NCI-H2107 treated with DMSO at 0.1 percent for 48 hours (cell line): ENCODE measurements around the gene MAP3K7CL.
"Not testable (repeated sequence)": the region's sequence is repeated elsewhere in the genome, so short reads cannot be mapped to it uniquely, and the experiment has no call there.

ENCODE experiments used
- DNase-seq: peaks from one replicate; lab custom pipeline; 2025; ENCODE audit not compliant: unreplicated experiment; lab: John Stamatoyannopoulos, UW

Gene MAP3K7CL

DNA sequence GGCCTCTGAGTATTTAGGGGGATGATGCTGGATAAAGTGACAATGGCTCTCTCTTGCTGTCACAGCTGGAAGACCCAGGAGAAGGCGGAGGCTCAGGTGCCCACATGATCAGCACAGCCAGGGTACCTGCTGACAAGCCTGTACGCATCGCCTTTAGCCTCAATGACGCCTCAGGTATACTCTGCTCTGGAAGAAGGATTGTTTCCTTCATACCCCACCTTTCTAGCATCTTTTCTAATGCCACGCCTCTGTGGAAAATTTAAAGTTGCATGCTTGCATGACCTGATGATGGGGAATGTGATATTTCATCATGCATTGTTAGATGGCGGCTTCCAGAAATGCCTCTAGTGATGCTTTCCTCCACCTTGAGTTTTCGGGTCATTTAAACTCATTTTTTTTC lies 2.8 kb downstream of the MAP3K7CL start:
- DNase-seq, result no peak

DNA sequence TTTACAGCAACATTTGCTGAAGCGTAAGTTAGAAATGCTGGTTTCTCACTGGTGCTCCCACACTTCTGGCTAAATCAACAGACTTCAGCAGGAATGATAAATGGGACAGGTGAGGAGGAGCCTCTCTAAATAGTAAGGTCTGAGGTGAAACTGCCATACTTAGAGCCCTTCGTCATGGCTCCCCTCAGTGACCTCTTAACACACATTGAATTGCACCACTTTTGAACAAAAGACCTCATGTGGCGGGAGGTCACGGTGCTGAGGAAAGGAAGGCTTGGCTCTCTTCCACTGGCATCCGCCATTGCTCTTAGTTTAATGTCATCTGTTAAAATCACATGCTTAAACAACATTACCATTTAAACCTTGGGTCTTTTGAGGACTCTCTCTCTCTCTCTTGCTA lies 3.4 kb downstream of the MAP3K7CL start:
- peak; percentile 12 for DNase-seq

DNA sequence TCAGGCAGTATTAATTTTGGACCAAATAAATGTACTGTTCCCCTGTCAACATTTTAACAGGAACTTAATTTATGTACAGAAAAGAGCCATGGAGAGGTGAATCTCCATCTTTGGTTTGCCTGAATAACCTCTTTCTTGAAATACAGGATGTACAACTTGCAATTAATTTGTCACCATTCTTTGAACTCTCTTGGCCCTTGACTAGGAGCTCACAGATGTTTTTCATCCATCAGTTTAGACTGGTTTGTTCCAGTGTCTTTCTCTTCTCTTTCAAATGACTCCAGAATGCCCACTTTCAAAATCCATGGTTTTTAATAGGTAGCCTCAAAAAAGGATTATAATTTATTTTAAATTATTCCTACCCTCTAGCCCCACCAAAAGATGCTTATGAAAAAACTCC lies 5.0 kb downstream of the MAP3K7CL start:
- DNase-seq, result no peak

DNA sequence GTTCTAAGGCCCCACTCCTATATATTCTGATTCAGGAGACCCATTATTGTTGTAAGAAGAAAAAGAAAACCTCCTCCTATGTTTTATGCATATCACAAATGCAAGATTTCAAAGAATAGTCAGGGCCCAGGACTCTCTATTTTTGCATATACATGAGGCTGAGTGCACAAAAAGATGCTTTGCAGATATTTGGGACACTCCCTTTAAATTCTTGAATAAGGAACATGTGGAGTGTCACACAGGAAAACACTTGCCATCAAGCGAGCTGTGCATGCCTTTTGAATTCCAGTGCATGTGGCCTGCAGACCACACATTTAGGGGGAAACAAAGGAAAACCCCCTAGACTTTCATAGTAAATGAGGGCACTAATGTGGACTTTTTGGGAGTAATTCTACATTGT lies 5.6 kb downstream of the MAP3K7CL start:
- no peak for DNase-seq

DNA sequence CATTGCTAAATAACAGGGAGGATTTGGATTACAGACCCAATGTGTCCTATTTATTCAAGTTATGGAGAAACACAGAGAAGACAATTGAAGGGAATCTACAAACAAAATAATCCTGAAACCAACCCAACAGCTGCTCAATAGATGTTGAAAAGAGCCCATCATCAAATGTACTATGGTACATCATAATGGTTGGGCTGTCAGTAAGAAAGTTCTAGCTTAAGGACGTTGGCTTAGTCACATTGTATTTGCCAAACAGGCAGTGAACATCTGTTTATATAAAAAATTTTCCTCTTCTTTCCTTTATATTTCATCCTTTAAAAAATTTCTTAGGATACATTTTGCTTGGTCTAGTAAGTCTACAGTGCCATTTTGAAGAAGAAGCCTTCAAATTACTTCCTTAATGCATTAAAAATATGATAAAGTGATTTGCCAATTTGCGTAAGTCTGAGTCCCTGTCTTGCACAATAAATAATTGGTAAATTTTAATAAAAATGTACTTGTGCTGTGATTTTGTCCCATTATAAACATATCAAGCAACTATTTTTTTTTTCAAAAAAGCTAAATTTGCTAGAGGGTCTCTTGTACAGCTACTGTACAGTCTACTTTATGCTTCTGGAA lies 14.4 kb downstream of the MAP3K7CL start:
- DNase-seq, result no peak

DNA sequence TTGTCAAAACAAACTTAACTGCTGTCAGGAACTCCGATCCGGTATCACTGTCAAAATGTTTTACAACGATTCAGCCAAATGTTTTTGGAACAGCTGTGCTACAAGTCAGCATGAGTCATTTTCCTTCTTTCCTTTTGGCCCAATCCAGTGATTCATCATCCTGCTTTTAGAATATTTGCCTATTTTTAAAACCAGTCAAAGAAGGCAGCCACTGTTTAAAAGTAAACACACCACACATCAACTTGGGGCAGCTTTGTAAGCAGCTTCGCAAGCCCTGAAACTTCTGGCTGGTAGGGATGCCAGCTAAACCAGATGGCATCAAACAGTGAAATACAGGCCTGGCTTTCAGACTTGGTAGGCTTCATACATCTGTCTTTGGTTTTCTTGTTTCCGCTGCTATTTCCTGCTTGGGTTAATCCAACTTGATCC lies 14.9 kb downstream of the MAP3K7CL start:
- no peak for DNase-seq

DNA sequence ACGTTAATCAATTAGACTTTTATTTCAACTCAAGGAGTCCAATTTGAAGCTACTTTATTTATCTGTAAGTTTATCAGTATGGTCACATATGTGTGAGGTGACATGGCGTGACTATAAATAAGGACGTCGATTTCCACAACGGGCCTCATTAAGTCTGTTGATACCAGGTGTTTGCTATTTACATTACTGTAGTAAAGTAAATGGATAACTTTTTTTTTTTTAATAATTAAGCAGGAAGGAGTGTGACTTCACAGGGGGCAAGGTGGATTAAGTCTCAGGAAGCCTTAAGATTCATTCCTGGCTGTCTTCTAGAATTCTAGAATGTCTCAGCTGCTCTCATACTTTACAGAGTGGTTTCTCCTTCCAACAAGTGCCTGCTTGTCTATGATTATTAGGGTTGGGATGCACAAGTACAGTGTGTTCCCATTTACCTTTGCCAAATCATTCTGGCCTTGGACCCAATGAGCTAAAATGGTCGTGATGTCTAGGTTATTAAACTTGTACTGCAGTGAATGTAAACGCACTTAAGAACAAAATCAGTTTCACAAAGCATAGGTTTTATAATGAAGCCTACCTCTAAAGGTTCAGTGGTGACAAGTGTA lies 15.5 kb downstream of the MAP3K7CL start:
- DNase-seq, result no peak

DNA sequence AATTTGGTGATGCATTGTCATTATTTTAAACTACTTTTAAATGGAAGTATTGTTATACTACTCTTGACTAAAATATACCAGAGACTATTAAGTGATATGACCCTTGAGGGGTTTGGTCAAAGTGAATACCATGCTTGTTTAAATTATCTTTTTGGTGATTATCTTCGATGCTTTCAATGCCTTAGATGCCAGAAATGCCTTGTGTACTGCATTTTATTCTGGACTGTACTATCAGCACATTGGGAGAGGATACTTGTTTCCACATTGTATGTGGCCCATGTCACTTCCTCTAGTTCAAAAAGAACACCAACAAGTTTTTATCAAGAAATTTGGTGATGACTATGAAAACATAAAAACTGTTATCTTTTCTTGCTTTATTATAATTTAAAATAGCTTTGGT lies 16.3 kb downstream of the MAP3K7CL start:
- no peak for DNase-seq

DNA sequence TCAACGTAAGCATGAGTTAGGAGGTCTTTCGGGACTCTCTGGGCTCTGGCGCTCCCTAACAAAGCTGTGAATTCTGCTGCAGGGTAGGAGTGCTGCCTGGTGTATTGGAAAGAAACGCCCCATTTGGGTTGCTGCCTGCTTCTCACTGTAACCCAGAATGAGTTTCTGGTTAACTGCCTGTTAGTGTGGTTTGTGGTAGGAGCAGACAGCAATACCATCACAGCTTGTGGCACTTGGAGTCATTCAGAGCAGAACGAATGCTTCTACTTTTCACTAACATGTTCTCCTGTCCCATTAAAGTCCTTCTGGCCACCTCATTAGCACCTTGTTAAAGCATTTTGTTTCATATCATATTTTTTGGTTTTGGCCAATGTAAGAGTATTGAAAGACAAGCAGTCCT lies 18.1 kb downstream of the MAP3K7CL start:
- DNase-seq, result peak; percentile 20

DNA sequence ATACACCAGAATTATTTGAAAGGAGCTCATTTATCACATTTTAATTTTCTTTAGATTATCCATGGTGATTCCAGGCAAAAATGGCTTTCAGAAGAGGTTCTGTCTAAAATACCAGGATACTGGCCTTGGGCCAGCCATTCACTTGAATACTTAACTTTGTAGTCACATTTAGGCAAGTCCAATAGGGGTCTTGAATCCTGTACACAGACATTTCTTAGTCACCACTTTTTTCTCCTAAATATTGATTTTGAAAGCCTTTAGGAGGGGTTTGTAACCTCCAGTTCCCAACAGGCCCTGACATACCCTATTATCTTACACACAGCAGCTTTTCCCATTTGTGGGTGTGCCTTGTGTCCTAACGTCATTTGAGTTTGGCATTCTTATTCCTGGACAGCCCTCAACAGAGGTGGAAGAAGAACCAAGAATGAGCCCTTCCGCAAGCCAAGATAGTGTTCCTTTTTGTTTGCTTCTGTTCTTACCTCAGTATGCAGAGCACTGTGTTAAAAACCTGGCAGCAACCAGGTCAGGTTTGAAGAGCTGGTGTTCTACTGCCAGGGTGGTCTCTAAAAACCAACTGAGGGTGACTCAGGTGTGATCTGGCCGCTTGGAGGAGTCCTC lies 19.5 kb downstream of the MAP3K7CL start:
- DNase-seq, result no peak

DNA sequence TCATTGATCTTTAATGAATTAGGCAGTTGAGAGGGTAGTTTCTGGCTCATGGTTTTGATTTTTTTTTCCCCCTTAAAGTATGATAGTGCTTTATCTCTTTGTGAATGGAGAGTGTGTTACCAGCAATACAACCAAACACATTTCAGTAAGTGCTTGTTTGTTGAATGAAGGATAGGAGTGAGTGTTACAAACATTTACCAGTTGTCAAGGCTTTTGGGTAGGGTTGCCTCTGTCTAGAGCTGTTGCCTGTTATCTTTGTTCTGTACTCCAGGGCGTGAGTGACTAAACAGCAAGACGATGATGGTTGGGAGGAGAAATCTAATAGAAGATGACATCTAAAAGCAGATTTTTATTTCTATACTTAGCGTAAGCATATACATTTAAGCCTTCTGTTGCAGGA lies 21.5 kb downstream of the MAP3K7CL start:
- DNase-seq, result no peak

DNA sequence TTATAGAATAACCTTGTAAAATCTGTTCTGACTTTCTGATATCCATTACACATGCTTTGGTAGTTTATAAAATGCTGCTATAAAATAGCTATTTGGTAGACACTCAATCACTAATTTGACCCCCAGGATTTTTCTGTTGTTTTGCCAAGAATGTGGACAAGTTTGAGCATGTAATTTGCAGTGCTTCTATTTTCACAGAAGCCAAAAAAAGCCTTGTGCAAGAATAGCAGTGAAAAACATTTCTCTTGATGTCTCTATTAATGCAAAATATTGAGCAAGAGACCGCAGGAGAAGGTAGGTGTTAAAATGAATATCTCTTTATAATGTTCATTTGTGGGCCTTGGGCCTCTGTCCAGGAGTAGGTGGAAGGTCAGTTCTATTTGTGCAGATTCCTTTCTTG lies 22.5 kb downstream of the MAP3K7CL start:
- DNase-seq, result no peak

DNA sequence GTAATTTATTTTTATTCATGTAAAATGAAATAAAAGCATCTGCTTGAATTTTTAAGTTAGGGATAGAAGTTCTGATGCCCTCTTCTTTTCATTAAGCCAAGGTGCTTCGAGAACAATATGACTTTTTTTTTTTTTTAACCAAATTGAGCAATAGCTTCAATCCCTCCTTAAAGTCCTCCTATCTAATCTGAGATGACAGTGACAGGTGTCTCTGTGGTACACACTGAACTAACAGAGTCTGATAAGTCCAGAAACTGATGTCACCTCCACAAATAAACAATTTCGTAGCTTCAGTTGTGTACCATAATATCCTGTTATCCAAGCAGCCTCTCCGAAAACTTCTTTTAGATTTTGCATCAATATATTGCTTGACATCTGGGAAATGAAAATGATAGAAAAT lies 23.8 kb downstream of the MAP3K7CL start:
- DNase-seq, result no peak

DNA sequence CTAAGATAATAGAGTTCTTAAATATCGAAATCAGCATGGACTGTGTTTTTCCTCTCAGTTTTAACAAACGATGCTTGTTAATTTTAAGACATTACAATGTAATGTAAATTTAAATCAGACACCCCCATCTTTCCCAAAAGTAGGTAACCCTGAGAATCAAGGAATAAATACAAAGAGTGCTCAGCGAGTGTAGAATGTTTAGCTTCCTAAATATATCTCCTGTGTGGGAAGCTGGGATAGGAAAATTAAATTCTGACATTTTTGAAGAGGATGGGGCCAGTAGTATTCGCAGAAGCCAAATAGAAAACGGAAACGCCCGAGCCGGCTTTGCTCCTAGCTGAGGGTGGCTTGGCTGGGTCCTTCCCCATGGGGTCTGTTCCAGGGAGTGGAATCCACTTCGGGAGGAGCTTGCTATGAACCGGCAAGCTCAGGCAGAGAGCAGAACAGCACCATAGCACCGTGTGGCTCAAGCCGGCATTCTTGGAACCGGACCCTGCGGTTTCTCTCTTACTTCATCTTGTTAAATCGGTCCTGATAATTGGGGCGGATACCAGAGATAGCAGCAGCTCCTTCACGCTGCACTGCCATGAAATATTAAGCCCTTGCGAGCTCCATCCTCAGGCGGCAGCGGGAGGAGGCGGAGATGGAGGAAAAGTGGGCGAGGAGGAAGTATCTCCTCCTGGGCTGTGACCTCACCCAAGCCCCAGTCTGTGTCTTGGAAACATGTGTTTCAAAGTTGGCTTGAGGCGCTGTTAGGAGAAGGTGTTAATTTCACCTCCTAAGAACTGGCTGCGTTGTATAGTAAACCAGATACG lies 24.9 kb downstream of the MAP3K7CL start:
- no peak for DNase-seq

DNA sequence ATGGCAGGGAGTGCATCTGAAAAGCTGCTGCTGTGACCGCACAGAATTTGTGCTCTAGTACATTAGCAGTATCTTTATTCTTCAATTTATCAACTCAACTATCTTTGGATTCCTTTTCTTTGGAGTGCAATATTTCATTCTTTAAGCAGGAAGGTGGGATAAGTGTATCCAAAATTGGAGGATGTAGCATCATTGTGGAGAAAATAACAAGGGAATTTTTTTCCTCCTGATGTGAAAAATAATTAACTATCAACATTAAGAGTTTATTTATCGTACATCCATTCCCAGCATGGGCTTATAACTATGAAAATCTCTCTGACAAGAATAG lies 25.5 kb downstream of the MAP3K7CL start:
- DNase-seq, result no peak

DNA sequence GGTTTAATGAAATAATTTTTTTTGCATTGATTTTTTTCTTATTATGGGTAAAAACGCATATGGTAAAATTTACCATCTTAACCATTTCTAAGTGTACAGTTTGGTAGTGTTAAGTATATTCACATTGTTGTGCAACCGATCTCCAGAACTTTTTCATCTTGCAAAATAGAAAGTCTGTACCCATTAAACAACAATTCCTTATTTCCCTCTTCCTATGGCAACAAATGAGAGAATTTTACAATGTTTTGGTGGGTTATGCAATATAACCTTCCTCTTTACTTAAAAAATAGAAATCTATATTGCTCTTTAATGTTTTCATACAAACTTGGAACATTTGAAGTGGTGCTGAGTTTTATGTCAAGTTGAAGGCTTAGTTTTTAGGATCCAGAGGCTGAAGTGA lies 26.6 kb downstream of the MAP3K7CL start:
- no peak for DNase-seq

DNA sequence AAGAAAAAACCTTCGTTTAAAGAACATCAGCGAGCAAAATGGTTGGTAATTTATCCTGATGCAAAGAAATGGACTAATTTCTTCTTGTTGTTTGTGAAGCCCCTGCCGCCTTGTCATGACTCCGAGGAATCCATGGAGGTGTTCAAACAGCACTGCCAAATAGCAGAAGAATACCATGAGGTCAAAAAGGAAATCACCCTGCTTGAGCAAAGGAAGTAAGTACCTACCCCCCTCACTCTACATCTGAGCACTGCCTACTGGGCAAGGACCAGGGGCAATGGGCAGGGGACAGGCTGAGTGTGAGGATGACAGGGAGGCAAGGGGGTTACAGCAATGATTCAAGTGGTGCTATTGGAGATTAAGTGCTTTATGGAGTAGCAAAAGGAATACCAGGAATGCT lies 29.4 kb downstream of the MAP3K7CL start:
- no peak for DNase-seq

DNA sequence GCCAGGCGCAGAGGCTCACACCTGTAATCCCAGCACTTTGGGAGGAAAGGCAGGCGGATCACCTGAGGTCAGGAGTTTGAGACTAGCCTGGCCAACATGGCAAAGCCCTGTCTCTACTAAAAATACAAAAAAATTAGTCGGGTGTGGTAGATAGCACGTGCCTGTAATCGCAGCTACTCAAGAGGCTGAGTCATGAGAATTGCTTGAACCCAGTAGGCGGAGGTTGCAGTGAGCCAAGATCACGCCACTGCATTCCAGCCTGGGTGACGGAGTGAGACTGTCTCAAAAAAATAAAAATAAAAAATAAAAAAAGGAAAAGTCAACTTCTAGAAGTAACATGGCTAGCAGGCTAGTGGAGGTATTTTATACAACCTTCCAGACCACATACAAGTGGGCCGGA lies 32.4 kb downstream of the MAP3K7CL start:
- not testable (repeated sequence) for DNase-seq

DNA sequence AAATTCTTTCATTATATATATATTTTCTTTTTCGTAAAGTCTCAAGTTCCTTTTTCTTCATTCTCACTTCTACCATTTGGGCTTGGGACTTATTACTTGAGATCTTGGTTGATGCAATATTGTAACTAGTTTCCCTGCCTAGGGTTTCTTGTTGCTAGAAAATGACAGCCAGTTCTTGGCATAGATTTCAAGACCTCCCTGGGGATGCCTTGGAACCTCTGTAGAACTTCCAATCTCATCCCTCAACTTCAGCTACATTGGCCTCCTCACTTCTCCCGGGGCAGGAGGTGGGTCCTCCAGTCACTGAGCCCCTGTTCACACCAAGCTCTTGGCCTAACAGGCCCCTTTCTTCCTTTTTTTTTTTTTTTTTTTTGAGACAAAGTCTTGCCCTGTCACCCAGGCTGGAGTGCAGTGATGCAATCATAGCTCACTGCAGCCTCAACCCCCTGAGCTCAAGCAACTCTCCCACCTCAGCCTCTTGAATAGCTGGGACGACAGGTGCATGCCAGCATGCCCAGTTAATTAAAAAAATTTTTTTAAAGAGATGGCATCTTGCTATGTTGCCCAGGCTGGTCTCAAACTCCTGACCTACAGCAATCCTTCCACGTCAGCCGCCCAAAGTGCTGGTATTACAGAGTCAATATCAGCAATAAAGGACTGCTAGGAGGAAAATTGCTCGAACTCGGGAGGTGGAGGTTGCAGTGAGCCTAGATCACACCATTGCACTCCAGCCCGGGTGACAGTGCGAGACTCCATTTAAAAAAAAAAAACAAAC lies 33.1 kb downstream of the MAP3K7CL start:
- no peak for DNase-seq

DNA sequence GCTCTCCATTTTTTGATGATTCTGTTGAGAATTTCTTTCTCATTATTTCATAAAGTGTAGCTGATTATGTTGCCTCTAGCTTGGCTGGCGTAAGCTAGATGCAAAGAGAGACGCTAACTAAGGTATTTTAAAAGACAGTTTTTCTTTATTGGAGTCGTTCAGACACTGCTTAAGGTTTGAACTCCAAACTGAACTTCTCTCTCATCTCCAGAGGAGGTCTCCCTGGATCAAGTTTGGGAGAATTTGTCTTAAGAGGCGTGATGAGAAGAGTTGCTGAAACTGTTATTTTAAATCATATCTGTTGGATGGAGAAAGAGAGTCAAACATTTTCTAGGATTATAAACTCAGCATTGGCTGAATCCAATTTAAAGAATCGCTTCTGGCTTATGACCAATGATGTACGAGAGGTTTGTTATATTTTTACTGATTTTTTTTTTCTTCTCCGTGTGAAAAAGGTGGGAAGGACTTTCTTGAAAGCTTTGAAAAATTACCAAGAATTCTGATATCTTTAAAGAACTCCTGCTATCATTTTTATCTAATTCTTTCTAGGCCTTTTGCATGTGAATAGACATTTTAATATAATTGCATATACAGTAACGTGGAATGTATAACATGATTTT lies 34.0 kb downstream of the MAP3K7CL start:
- peak; percentile 64 for DNase-seq

DNA sequence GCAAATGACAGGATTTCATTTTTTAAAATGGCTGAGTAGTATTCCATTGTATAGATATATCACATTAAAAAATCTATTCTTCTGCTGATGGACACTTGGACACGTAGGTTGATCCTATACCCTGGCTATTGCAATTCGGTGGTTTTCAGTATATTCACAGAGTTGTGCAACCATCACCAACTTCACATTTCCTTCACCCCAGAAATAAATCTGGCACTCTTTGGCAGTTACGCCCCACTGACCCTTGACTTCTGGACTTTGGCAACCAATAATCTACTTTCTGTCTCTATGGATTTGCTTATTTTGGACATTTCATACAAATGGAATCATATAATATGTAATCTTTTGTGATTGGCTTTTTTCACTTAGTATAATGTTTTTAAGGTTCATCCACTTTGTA lies 35.9 kb downstream of the MAP3K7CL start:
- DNase-seq, result no peak
